Adrenal gland (tissue), 12 donors: ENCODE data around the gene NDC80. TPM values are rescaled to one million over a fixed set of nuclear protein-coding genes. Genes with fewer than 3 reads are reported as not detected.

Experiments used
- DNase-seq, 7 donors: peaks; one replicate each; pipeline ENCODE4 v3.0.0-alpha.2; 2019 to 2020
- H3K27ac ChIP-seq, 5 donors: fragments of 200-600 bp; sonication (generic) in 4 of 5; 1 replicate in 3 of 5; 2 replicates in 2 of 5; pipeline versions ENCODE4 v1.5.1 to v1.8.0; 2016 to 2020; ENCODE audit warnings: mild to moderate bottlenecking in 1 of 5
- H3K27me3 ChIP-seq: fragments of 200-600 bp; 2 replicates; pipeline ENCODE4 v1.8.0; 2021
- H3K36me3 ChIP-seq, 2 donors: fragments of 200-600 bp; replicated peaks in 1 of 2; 1 replicate in 1 of 2; 2 replicates in 1 of 2; pipeline versions ENCODE4 v1.5.1 to v1.8.0; 2018 to 2022
- H3K4me1 ChIP-seq, 2 donors: fragments of 200-600 bp; replicated peaks in 1 of 2; 1 replicate in 1 of 2; 2 replicates in 1 of 2; pipeline versions ENCODE4 v1.5.1 to v1.8.0; 2018 to 2021
- H3K4me3 ChIP-seq, 4 donors: fragments of 200-600 bp; sonication (generic) in 3 of 4; one replicate each; pipeline ENCODE4 v1.5.1; 2016 to 2018
- H3K9me3 ChIP-seq, 3 donors: fragments of 200-600 bp; sonication (generic) in 1 of 3; replicated peaks in 1 of 3; 1 replicate in 2 of 3; 2 replicates in 1 of 3; pipeline versions ENCODE4 v1.5.1 to v1.8.0; 2016 to 2021
- POLR2A ChIP-seq, 2 donors: fragments of 450-650 bp; IDR thresholded peaks; one replicate each; pipeline ENCODE4 v1.6.1; 2017; ENCODE audit warnings: antibody characterized with exemption in 2 of 2, mild to moderate bottlenecking in 2 of 2, moderate library complexity in 1 of 2
- WGBS, 4 donors: extraction: QIAGEN DNeasy Blood & Tissue Kit in 2 of 4; methylation state at CpG; one replicate each; pipeline versions ENCODE4 v1.1.5 to v1.1.7; 2013 to 2017; 5-methylcytosine and 5-hydroxymethylcytosine counted together
- intact Hi-C, 2 donors: fragments of 100-400 bp; cut with DNase I; formaldehyde crosslinking; loops; one replicate each; pipeline versions ENCODE4 v1.14.1 to v1.15.0; 2022 to 2023
- polyA plus RNA-seq, 3 donors: library from polyadenylated mRNA; stranded (reverse); fragments of 200-250 nt in 2 of 3; fragments of 350-450 nt in 1 of 3; fragmentation: Illumina TruSeq in 1 of 3; extraction: RNeasy Lipid Tissue Mini Kit (QIAGEN cat#74804) in 1 of 3; gene quantifications; one replicate each; pipeline ENCODE4 v1.2.3, GENCODE V29; 2013 to 2014
- total RNA-seq, 9 donors: library from RNA; depleted of rRNA in 4 of 9; stranded (reverse); fragments of >200 nt in 4 of 9; fragments of 120-200 nt in 1 of 9; fragmentation: NEBNext Ultra II Directional in 1 of 9; extraction: Animal tissue kit (Norgen Biotek cat#: 25700) in 1 of 9; gene quantifications; one replicate each; pipeline versions ENCODE4 v1.1.0 to v1.2.4, GENCODE V29; 2013 to 2023
- TF ChIP-seq, protein P1 (sequence below), 6 experiments: fragments of 450-650 bp in 4 of 6; fragments of 200-600 bp in 2 of 6; sonication (generic) in 1 of 6; IDR thresholded peaks; 1 replicate in 5 of 6; 2 replicates in 1 of 6; pipeline versions ENCODE4 v1.5.1 to v1.8.0; 2016 to 2021; ENCODE audit warnings: antibody characterized with exemption in 6 of 6, mild to moderate bottlenecking in 2 of 6, moderate library complexity in 1 of 6
- donor health status: healthy with polysubstance abuse.
- donor health status: Bipolar disorder and iron deficiency.
- donor health status: DM: yes; HTN: yes; CAD: no.
- donor health status: DM: no; HTN: no; CAD: no.
- donor health status: DM: no; HTN: no; CAD: no.
- donor health status: DM: yes; HTN: yes; CAD: no.

NDC80 gene
- total and polyA plus RNA-seq, 12 donors, result 0.35 to 15.4 (median 0.84) TPM; not detected in 1

DNA sequence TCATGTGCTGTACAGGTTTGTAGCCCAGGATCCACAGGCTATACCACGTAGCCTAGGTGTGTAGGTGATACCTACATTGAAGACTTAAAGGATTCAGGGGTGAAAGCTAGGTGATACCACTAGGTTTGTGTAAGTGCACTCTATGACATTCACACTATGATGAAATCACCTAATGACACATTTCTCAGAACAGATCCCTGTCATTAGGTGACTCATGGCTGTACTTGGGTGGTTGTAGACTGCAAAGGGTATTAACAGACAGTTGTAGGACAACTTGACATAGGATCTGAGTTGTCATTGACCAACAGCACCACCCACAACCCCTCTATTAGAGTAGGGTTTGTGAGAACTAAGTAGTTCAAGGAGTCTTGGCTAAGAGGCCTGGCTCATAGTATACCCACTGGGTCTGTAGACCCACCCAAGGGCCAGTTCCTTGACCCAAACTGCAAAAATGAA, 56.5 kb downstream of the NDC80 start:
- Histone ChIP-seq H3K27ac (no peak overlapping the region), H3K4me1 (no peaks in the 10 kb centered on the region), H3K27me3 (no peaks in the 10 kb centered on the region), H3K9me3 (no peaks in the 10 kb centered on the region), H3K36me3 (no peaks in the 10 kb centered on the region), H3K4me3 (no peak overlapping the region)
- DNase-seq, result no peak
- no peak for TF ChIP-seq POLR2A (IDR thresholded peaks at IDR 0.05)
- TF ChIP-seq, protein P1, sequence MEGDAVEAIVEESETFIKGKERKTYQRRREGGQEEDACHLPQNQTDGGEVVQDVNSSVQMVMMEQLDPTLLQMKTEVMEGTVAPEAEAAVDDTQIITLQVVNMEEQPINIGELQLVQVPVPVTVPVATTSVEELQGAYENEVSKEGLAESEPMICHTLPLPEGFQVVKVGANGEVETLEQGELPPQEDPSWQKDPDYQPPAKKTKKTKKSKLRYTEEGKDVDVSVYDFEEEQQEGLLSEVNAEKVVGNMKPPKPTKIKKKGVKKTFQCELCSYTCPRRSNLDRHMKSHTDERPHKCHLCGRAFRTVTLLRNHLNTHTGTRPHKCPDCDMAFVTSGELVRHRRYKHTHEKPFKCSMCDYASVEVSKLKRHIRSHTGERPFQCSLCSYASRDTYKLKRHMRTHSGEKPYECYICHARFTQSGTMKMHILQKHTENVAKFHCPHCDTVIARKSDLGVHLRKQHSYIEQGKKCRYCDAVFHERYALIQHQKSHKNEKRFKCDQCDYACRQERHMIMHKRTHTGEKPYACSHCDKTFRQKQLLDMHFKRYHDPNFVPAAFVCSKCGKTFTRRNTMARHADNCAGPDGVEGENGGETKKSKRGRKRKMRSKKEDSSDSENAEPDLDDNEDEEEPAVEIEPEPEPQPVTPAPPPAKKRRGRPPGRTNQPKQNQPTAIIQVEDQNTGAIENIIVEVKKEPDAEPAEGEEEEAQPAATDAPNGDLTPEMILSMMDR (IDR thresholded peaks at IDR 0.05), result no peak
- 91 to 100% (median 96%) methylated on average over 1 of the region's 1 CpG for WGBS, 4 donors
- intact Hi-C loops, result no loop called here

- no peak overlapping the region for H3K27ac ChIP-seq
- DNase-seq, result no peak
- TF ChIP-seq, protein P1 (IDR thresholded peaks at IDR 0.05), result no peak
- no peak for TF ChIP-seq POLR2A (IDR thresholded peaks at IDR 0.05)
- H3K4me3 ChIP-seq, result no peak overlapping the region
- H3K4me1 ChIP-seq, result no peaks in the 10 kb centered on the region
- no peaks in the 10 kb centered on the region for H3K9me3 ChIP-seq
- 46 to 80% (median 77%) methylated on average over 2 of the region's 2 CpGs for WGBS, 4 donors
- intact Hi-C loops, result no loop called here
- no peaks in the 10 kb centered on the region for H3K36me3 ChIP-seq
- H3K27me3 ChIP-seq, result no peaks in the 10 kb centered on the region
Measured at GRCh38 chr18:2629003-2629402, 57.6 kb downstream of the NDC80 start.

DNA sequence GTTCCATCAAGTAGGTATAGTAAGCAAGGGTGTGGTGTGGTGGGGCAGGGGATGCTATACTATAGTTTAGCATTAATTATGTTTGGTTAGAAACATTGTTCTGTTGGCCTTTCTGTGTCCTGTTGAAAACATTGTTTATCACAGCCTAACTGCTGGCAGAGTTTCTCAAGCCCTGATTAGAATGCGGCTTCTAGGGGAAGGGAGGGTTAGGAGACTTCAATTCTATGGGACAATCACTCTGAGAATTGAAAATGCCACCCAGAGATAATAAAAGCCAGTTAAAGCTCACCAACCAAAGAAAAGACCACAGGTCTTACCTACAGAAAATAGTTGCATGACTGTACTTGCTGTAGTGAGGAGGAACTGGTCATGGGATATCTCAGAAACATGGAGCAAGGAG, 64.2 kb downstream of the NDC80 start:
- Histone ChIP-seq H3K27me3 (no peaks in the 10 kb centered on the region), H3K4me3 (no peak overlapping the region), H3K4me1 (peaks cover 0 to 8% of the 10 kb centered on the region in 2 donors), H3K27ac (peak overlapping the region in 1 of 5 donors; percentile 64), H3K36me3 (no peaks in the 10 kb centered on the region), H3K9me3 (no peaks in the 10 kb centered on the region)
- DNase-seq, result no peak
- no peak for TF ChIP-seq POLR2A (IDR thresholded peaks at IDR 0.05)
- TF ChIP-seq, protein P1 (IDR thresholded peaks at IDR 0.05), result no peak
- intact Hi-C loops, result no loop called here
- WGBS, 4 donors, result 50 to 76% (median 63%) methylated on average over 1 of the region's 1 CpG

- intact Hi-C loops, result no loop called here
- no peaks in the 10 kb centered on the region for H3K9me3 ChIP-seq
- peak overlapping the region in 4 of 5 donors; percentile 5 to 86 (median 36) for H3K27ac ChIP-seq
- no peaks in the 10 kb centered on the region for H3K27me3 ChIP-seq
- WGBS, 4 donors, result 48 to 61% (median 55%) methylated on average over 9 of the region's 9 CpGs
- DNase-seq, result no peak
- H3K36me3 ChIP-seq, result no peaks in the 10 kb centered on the region
- TF ChIP-seq, protein P1 (IDR thresholded peaks at IDR 0.05), result no peak
- TF ChIP-seq POLR2A (IDR thresholded peaks at IDR 0.05), result no peak
- peaks cover 0 to 10% of the 10 kb centered on the region in 2 donors for H3K4me1 ChIP-seq
- H3K4me3 ChIP-seq, result no peak overlapping the region
Measured at GRCh38 chr18:2636126-2636631, 64.8 kb downstream of the NDC80 start.
